ENCODE results near the gene STAU1.
A peak's percentile ranks its signal among the peaks of the same experiment; 100 is the strongest.
"Not testable (repeated sequence)": the region's sequence is repeated elsewhere in the genome, so short reads cannot be mapped to it uniquely, and the experiment has no call there.

Gene STAU1

GRCh38 chr20:49132995-49133478, 55.1 kb downstream of the STAU1 start:
- Mint-ChIP-seq H3K36me3 (peaks cover 43% of the 10 kb centered on the region), H3K9me3 (no peaks in the 10 kb centered on the region), H3K27ac (peak overlapping the region; percentile 3), H3K4me3 (no peak overlapping the region), H3K4me1 (peaks cover 6% of the 10 kb centered on the region), H3K27me3 (no peaks in the 10 kb centered on the region)
- no peak for ATAC-seq

- no peak for ATAC-seq
- H3K27ac Mint-ChIP-seq, result no peak overlapping the region
- peaks cover 68% of the 10 kb centered on the region for H3K36me3 Mint-ChIP-seq
- H3K9me3 Mint-ChIP-seq, result no peaks in the 10 kb centered on the region
- no peaks in the 10 kb centered on the region for H3K27me3 Mint-ChIP-seq
- no peak overlapping the region for H3K4me3 Mint-ChIP-seq
- H3K4me1 Mint-ChIP-seq, result no peaks in the 10 kb centered on the region
Observed at GRCh38 chr20:49123982-49124381, 64.2 kb downstream of the STAU1 start.

GRCh38 chr20:49122920-49123319, 65.2 kb downstream of the STAU1 start:
- no peaks in the 10 kb centered on the region for H3K9me3 Mint-ChIP-seq
- peaks cover 79% of the 10 kb centered on the region for H3K36me3 Mint-ChIP-seq
- no peak for ATAC-seq
- no peaks in the 10 kb centered on the region for H3K27me3 Mint-ChIP-seq
- H3K27ac Mint-ChIP-seq, result no peak overlapping the region
- no peak overlapping the region for H3K4me3 Mint-ChIP-seq
- H3K4me1 Mint-ChIP-seq, result no peaks in the 10 kb centered on the region

GRCh38 chr20:49119988-49120387, 68.1 kb downstream of the STAU1 start:
- Mint-ChIP-seq H3K27ac (no peak overlapping the region), H3K9me3 (no peaks in the 10 kb centered on the region), H3K27me3 (no peaks in the 10 kb centered on the region), H3K4me3 (no peak overlapping the region), H3K4me1 (no peaks in the 10 kb centered on the region), H3K36me3 (peaks cover 80% of the 10 kb centered on the region)
- no peak for ATAC-seq

- peaks cover 79% of the 10 kb centered on the region for H3K36me3 Mint-ChIP-seq
- no peaks in the 10 kb centered on the region for H3K27me3 Mint-ChIP-seq
- no peak overlapping the region for H3K4me3 Mint-ChIP-seq
- H3K27ac Mint-ChIP-seq, result no peak overlapping the region
- no peak for ATAC-seq
- H3K9me3 Mint-ChIP-seq, result no peaks in the 10 kb centered on the region
- no peaks in the 10 kb centered on the region for H3K4me1 Mint-ChIP-seq
Observed at GRCh38 chr20:49118307-49118706, 69.8 kb downstream of the STAU1 start.

GRCh38 chr20:49115564-49115963, 72.6 kb downstream of the STAU1 start:
- no peaks in the 10 kb centered on the region for H3K9me3 Mint-ChIP-seq
- H3K27me3 Mint-ChIP-seq, result no peaks in the 10 kb centered on the region
- H3K36me3 Mint-ChIP-seq, result peaks cover 71% of the 10 kb centered on the region
- ATAC-seq, result no peak
- H3K4me1 Mint-ChIP-seq, result no peaks in the 10 kb centered on the region
- no peak overlapping the region for H3K4me3 Mint-ChIP-seq
- no peak overlapping the region for H3K27ac Mint-ChIP-seq

GRCh38 chr20:49112596-49113274, 75.4 kb downstream of the STAU1 start:
- Mint-ChIP-seq H3K4me1 (no peaks in the 10 kb centered on the region), H3K4me3 (no peak overlapping the region), H3K27me3 (no peaks in the 10 kb centered on the region), H3K9me3 (no peaks in the 10 kb centered on the region), H3K36me3 (peaks cover 62% of the 10 kb centered on the region), H3K27ac (no peak overlapping the region)
- ATAC-seq, result no peak

- no peaks in the 10 kb centered on the region for H3K4me1 Mint-ChIP-seq
- peaks cover 50% of the 10 kb centered on the region for H3K36me3 Mint-ChIP-seq
- H3K27me3 Mint-ChIP-seq, result no peaks in the 10 kb centered on the region
- peak overlapping the region; percentile 36 for H3K27ac Mint-ChIP-seq
- ATAC-seq, result no peak
- no peaks in the 10 kb centered on the region for H3K9me3 Mint-ChIP-seq
- H3K4me3 Mint-ChIP-seq, result no peak overlapping the region
Observed at GRCh38 chr20:49110767-49111694, 77.1 kb downstream of the STAU1 start.

GRCh38 chr20:49106328-49106727, 81.8 kb downstream of the STAU1 start:
- Mint-ChIP-seq H3K36me3 (peaks cover 64% of the 10 kb centered on the region), H3K27me3 (no peaks in the 10 kb centered on the region), H3K27ac (no peak overlapping the region), H3K9me3 (no peaks in the 10 kb centered on the region), H3K4me3 (no peak overlapping the region), H3K4me1 (peaks cover 3% of the 10 kb centered on the region)
- ATAC-seq, result no peak

- ATAC-seq, H3K9me3 Mint-ChIP-seq, H3K4me3 Mint-ChIP-seq, H3K27me3 Mint-ChIP-seq, H3K27ac Mint-ChIP-seq: not testable (repeated sequence)
- peaks cover 13% of the 10 kb centered on the region for H3K4me1 Mint-ChIP-seq
- peaks cover 57% of the 10 kb centered on the region for H3K36me3 Mint-ChIP-seq
Observed at GRCh38 chr20:49104979-49105547, 83.1 kb downstream of the STAU1 start.

GRCh38 chr20:49104365-49104648, 83.8 kb downstream of the STAU1 start:
- ATAC-seq, result no peak
- Mint-ChIP-seq H3K4me1 (peaks cover 13% of the 10 kb centered on the region), H3K27me3 (no peaks in the 10 kb centered on the region), H3K27ac (no peak overlapping the region), H3K9me3 (no peaks in the 10 kb centered on the region), H3K4me3 (no peak overlapping the region), H3K36me3 (peaks cover 53% of the 10 kb centered on the region)

- H3K9me3 Mint-ChIP-seq, result no peaks in the 10 kb centered on the region
Observed at GRCh38 chr20:49103647-49104364, 84.3 kb downstream of the STAU1 start.

GRCh38 chr20:49103019-49103418, 85.1 kb downstream of the STAU1 start:
- H3K4me1 Mint-ChIP-seq, result peaks cover 22% of the 10 kb centered on the region
- no peaks in the 10 kb centered on the region for H3K27me3 Mint-ChIP-seq
- H3K36me3 Mint-ChIP-seq, result peaks cover 58% of the 10 kb centered on the region
- H3K9me3 Mint-ChIP-seq, result no peaks in the 10 kb centered on the region
- ATAC-seq, result no peak
- H3K27ac Mint-ChIP-seq, result no peak overlapping the region
- H3K4me3 Mint-ChIP-seq, result no peak overlapping the region

More at GRCh38 chr20:49103647-49104364, 84.3 kb downstream of the STAU1 start:
- Mint-ChIP-seq H3K4me3 (no peak overlapping the region), H3K4me1 (peaks cover 16% of the 10 kb centered on the region), H3K27ac (no peak overlapping the region), H3K36me3 (peaks cover 56% of the 10 kb centered on the region), H3K27me3 (no peaks in the 10 kb centered on the region)
- ATAC-seq, result no peak

- H3K36me3 Mint-ChIP-seq, result peaks cover 75% of the 10 kb centered on the region
- peaks cover 22% of the 10 kb centered on the region for H3K4me1 Mint-ChIP-seq
- H3K4me3 Mint-ChIP-seq, result no peak overlapping the region
- peak; percentile 75 for ATAC-seq
- no peaks in the 10 kb centered on the region for H3K27me3 Mint-ChIP-seq
- H3K9me3 Mint-ChIP-seq, result no peaks in the 10 kb centered on the region
- peak overlapping the region; percentile 79 for H3K27ac Mint-ChIP-seq
Observed at GRCh38 chr20:49100972-49101371, 87.2 kb downstream of the STAU1 start.

- not testable (repeated sequence) for ATAC-seq, H3K9me3 Mint-ChIP-seq, H3K4me3 Mint-ChIP-seq, H3K27me3 Mint-ChIP-seq
- peaks cover 22% of the 10 kb centered on the region for H3K4me1 Mint-ChIP-seq
- peaks cover 75% of the 10 kb centered on the region for H3K36me3 Mint-ChIP-seq
- peak overlapping the region; percentile 79 for H3K27ac Mint-ChIP-seq
Observed at GRCh38 chr20:49100292-49100691, 87.8 kb downstream of the STAU1 start.
